NCI-H345 treated with DMSO at 0.1 percent for 48 hours (cell line): ENCODE measurements around the gene KIF16B.

Source experiments
- DNase-seq: peaks from one replicate; lab custom pipeline; 2025; ENCODE audit not compliant: unreplicated experiment; lab: John Stamatoyannopoulos, UW

KIF16B gene

DNA sequence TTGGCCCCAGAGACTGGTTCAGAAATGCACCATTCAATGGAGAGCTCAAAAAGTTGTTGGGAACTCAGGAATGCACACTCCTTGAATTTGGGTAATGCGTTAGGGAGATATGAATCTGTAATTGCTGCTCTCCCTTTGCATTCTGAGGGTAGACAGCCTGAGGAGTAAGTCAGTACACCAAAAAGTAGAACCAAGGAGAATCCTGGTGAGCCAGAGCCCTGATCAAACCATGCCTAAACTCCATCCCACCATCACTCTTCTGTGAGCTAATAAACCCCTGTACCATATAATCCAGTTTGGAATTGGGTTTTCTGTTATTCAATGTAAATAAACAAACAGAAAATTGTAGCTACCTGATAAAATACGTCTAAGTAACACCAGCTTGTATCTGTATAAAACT lies 90.2 kb downstream of the KIF16B start:
- DNase-seq, result no peak

- DNase-seq, result no peak
Observed at GRCh38 chr20:16481977-16482376, 91.3 kb downstream of the KIF16B start.

- no peak for DNase-seq
Observed at GRCh38 chr20:16479666-16480065, 93.6 kb downstream of the KIF16B start.

GRCh38 chr20:16477632-16478031 lies 95.6 kb downstream of the KIF16B start:
- DNase-seq, result no peak

DNA sequence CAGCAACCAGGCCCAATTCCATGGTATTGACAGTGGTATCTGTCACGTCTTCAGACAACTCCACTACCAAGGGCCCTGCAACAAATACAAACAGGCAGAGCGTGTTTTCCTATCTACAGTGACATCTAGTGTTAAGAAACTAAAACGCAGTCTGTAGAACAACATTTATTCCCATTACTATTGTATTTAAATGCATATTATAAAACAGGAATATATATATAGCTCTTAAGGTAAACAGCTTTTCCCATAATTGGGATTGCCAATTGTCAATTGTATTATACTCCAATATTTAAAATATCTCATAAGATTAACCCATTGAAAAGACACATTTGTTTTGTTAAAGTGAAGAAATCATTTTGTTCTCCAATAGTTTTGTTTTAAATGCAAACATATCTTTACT lies 97.2 kb downstream of the KIF16B start:
- peak; percentile 23 for DNase-seq

GRCh38 chr20:16475225-16475624 lies 98.0 kb downstream of the KIF16B start:
- no peak for DNase-seq

GRCh38 chr20:16474363-16474762 lies 98.9 kb downstream of the KIF16B start:
- DNase-seq, result no peak

- no peak for DNase-seq
Observed at GRCh38 chr20:16472045-16472872, 101.0 kb downstream of the KIF16B start.

- no peak for DNase-seq
Observed at GRCh38 chr20:16469395-16469905, 103.8 kb downstream of the KIF16B start.

DNA sequence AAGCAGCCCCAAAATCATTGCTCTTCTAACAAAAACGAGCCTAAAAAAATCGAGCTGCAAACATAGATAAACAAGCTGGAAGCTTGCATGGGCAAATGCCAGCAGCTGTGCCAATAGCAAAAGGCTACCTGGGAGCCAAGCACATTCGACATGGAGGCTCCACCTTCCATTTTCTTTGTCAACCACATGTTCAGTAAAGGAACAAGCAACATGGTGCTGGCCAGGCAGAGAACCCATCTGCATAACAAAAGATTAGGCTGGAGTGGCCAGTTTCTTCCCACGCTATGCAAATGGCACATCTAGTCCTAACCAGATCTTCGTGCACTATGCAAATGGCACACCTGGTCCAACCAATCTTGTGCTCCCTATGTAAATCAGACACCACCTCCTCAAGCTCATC lies 110.5 kb downstream of the KIF16B start:
- DNase-seq, result no peak

GRCh38 chr20:16459019-16459700 lies 114.1 kb downstream of the KIF16B start:
- DNase-seq, result no peak

DNA sequence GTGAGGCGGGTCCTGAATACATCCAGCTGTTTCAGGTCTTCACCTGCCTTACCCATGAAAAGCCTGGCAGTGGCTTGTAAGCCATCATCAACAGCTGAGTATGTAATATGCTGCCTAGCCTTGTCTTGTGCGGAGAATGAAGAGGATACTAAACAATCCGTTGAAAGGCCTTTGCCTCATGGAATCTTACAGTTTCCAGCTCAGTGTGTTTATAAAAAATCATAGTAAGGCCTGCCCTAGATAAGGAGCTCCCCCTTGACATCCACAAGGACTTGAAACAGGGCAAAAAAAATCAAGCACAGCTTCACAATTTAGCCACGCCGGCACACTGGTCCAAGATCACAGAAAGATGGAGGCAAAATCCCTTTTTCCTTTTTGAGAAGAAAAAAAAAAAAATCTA lies 115.7 kb downstream of the KIF16B start:
- no peak for DNase-seq

GRCh38 chr20:16455324-16455723 lies 117.9 kb downstream of the KIF16B start:
- no peak for DNase-seq

DNA sequence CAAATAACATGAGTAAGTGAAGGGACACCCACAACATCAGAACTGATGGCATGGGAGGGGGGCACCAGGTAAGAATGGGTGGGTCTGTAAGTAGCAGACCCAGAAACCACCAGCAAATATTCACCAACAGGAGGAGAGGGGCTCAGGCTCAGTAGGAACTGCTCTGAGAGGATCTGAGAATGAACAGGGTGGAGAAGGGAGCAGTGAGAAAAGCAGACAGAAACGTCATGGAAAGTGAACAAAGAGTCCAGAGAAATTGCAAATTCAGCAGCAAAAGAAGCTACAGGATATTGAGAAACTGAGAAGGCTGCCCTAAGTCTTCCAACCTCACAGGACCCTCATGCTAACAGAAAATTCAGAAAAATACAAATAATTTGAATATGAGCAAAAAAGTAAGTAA lies 121.3 kb downstream of the KIF16B start:
- DNase-seq, result no peak

DNA sequence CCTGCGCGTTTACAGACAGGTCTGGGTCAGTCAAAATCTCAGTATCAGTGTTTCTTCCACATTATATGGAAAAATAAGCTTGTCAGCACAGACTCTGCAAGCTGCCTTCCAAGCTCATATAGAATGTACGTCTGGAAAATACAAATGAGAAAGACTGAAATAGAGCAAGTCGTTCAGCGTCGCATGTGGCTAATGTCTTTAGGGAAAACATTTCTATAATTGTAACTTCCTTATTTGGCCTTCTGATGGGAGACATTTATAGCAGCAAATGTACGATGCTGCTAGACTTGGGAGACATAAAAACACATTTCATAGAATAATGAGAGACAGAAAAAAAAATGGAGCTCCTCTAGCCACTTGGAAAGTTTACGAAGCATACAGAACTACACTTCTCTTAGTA lies 122.2 kb downstream of the KIF16B start:
- no peak for DNase-seq

DNA sequence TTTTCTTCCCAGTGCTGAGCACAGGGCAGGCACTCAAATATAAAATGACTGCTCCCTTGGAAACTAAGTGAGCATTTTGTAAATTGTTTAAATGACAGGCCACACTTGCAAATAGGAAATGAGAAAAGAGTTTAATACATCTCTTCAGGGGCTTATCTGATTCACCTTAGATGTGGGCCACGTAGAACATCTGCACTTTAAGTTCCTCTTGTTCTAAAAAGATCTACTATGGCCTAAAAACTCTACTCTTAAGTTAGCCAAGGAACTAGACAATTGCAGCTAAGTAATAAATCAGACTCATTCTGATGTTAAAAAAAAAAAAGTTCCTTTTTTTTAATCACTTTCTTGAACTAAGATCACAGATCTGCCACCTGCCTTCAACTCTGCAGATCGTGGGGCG lies 126.3 kb downstream of the KIF16B start:
- no peak for DNase-seq

DNA sequence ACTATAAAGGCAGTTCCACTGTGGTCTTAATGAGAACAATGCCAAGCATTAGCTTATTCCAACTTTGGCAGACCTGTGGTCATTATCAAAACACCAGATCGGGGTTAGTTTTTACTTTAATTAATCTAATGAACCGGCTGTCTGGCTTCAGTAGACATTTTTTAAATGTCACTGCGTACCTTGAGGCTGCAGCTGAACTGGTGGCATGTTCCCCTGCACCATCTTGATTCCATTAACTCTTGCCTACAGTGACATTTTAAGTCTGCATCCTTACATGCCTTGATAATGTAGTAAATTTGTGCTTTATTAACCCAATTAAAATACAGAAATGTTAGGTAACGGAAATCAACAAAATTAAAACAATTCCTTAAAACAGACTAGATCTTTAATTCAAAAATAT lies 127.0 kb downstream of the KIF16B start:
- no peak for DNase-seq

GRCh38 chr20:16445482-16445881 lies 127.8 kb downstream of the KIF16B start:
- DNase-seq, result no peak

DNA sequence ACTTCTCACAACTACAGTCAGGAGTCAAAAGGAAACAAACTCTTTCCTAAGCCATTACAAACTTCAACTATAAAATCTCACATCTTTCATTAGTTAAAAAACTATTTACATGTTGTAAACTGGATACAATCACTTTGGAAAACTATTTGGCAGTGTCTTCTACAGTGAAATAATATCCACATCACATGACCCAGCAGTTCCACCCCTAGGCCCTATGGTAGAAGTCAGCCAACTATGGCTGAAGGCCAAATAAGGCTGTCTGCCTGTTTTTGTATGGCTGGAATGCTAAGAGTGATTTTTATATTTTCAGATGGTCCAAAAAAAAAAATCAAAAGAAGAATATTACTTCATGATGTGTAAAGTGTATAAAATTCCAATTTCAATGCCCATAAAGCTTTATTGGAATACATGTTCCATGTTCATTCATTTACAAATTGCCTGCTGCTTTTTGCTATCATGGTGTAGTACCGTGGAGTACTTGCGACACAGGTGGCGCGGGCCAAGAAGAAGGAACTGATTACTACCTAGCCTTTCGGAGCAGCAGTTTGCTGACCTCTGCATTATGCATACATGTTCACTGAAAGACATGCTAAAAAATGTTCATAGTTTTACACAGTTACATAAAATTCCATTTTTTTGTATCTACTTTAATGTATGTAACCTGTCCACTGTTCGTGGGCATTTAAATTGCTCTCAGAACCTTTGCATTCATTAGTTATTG lies 129.0 kb downstream of the KIF16B start:
- DNase-seq, result no peak

DNA sequence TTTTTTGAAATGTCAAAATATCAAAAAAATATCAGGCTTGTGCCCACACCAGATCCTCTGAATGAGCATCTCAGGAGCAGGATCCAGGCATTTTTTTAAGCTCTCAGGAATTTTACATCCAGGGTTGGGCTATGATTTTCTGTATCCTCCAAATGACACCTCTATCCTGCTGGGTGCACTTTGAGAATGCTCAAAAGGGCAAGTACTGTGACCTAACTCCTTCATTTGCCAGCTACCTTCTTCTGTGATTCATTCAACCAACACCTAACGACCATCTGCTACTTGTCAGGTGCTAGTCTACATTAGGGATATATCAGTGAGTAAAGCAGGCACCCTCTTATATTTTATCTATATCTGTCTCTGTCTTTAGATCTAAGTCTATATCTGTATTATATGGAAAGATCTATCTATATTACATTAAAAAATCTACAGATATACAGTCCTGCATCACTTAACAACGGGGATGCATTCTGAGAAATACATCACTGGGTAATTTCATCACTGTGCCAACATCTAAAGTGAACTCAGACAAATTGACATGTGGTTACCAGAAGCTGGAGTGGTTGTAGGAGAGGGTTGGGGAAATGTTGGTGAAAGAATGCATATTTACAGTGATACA lies 131.6 kb downstream of the KIF16B start:
- no peak for DNase-seq

- DNase-seq, result no peak
Observed at GRCh38 chr20:16440686-16441085, 132.6 kb downstream of the KIF16B start.
